Left hindlimb (tissue), 1 donor: ENCODE measurements around the gene PITPNM1.
A peak's percentile ranks its signal among the peaks of the same experiment; 100 is the strongest.
"Not testable (repeated sequence)": the region's sequence is repeated elsewhere in the genome, so short reads cannot be mapped to it uniquely, and the experiment has no call there.

Experiments
- DNase-seq: peaks from one replicate; pipeline ENCODE4 v3.0.0-alpha.2; 2018

The PITPNM1 gene

GRCh38 chr11:67504950-67505581 is at the start of gene PITPNM1:
PITPNM1 (minus strand) TSS chr11:67505363; CDS start chr11:67504180, 1,183 bp downstream.
- DNase-seq: peak; percentile 78

GRCh38 chr11:67551697-67552096 is 46.5 kb upstream of the PITPNM1 start:
- not testable (repeated sequence) for DNase-seq

DNA sequence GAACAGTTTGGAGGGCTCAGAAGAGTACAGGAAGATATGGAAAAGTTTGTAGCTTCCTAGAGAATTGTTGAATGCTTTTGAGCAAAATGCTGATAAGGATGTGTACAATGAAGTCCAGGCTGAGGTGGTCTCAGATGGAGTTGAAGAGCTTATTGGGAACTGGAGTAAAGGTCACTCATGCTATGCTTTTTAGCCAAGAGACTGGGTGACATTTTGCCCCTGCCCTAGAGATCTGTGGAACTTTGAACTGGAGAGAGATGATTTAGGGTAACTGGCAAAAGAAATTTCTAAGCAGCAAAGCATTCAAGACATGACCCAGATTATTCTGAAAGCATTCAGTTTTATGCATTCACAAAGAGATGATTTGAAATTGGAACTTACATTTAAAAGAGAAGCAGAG is 46.0 kb upstream of the PITPNM1 start:
- DNase-seq: no peak

- no peak for DNase-seq
Observed at GRCh38 chr11:67548555-67549110, 43.5 kb upstream of the PITPNM1 start.

DNA sequence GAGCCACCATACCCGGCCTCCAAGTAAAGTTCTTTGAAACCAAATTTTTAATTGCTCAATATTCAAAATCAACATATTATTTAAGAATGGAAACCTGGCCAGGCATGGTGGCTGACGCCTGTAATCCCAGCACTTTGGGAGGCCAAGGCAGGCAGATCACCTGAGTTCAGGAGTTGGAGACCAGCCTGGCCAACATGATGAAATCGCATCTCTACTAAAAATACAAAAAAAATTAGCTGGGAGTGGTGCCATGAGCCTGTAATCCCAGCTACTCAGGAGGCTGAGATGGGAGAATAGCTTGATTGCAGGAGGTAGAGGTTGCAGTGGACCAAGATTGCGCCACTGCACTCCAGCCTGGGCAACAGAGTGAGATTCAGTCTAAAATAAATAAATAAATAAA is 42.9 kb upstream of the PITPNM1 start:
- DNase-seq: not testable (repeated sequence)

DNA sequence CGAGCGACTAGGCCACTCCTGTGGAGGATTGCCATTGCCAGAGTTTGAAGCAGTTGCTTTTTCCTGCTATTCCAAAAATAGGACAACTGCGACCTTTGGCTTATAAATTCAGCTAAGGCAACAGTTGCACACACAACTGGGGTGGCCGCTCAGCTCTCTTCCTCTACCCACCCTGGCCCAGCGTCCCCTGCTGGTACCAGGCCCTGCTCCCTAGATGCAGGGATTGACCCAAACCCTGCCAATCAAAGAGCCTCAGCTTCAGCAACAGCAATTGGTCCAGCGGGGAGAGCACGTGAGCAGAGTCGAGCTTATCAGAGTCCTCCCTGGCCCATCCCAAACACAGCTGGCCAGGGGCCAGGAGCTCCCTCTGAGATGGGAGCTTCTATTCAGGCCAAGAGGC is 40.1 kb upstream of the PITPNM1 start:
- no peak for DNase-seq

DNA sequence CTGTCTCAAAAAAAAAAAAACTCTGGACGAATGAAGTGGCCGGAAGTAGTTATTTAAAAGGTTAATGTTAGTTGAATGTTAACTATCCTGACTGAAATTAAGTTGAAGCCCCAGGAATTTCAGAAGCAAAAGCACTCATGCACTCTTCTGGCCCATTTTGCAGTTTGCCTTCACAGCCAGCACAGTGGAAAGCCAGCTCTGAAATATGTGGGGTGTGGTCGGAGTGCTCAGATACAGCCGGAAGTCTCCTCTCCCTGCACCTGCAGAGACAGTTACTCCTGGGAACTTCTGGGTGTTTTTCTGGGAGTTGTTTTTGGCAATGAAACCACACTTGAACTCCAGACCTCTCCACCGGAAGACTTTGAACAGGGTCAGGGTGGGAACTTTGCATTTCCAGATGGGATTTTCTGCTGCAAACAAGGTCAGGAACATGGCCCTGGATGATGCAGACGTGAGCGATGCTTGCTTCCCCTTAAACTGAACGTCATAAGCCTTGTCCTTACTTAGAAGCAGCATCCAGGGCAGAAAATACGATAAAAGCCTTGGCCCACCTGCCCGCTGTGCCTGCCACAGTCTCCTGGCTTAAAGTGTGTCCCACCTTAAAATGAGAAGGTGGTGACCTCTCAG is 39.6 kb upstream of the PITPNM1 start:
- no peak for DNase-seq

- DNase-seq: no peak
Observed at GRCh38 chr11:67543585-67543984, 38.4 kb upstream of the PITPNM1 start.

DNA sequence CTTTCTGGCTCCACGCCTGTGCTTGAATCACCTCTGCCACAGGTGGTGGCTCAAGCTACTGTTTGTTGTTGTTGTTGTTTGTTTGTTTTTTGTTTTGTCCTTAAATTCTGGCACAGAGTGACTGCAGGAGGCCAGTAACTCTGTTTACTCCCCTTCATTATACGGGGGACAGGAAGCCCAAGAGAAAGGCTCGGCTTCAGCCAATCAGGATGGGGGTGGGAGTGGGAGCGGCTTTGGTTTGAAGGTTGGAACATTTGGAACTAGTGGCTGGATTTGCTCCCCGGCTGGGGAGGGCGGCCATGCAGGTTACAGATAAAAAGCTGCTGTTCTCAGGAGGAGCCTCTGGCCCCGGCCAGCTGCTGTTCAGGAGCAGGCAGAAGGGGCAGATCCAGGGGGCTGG is 37.8 kb upstream of the PITPNM1 start:
- DNase-seq: no peak

DNA sequence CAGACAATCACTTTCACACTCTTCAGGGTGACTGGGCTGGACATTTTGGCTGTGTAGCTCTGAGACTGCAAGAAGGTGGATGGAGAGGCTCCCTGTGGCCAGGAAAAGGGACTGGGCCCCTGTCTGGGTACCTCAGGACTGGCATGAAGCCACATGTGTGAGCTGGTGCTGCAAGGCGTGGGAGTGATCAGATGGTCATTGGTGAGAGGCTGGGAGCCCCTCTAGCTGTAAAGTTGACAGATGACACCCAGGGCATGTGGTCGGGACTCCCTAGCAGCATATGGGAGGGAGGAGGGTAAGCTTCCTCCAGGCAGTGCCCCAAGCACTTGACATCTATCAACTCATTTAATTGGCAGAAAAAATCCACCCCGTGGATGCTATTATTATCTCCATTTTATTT is 37.0 kb upstream of the PITPNM1 start:
- no peak for DNase-seq

- no peak for DNase-seq
Observed at GRCh38 chr11:67541198-67541597, 36.0 kb upstream of the PITPNM1 start.

DNA sequence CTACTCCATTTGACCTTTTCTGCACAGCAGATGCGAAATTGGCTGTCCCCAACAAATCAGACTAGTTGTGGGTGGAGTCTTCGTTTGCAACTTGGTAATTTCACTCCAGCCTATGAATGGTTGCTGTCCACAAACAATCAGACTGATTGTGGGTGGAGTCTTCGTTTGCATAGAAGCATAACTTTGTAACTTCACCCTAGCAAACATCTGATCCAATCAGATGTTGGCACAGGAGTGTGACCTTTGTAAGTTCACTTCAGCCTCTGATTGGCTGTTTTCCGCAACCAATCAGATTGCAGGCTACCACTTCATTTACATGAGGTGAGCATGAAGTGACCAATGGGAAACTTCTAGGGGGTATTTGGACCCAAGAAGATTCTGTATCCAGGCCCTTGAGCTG is 34.4 kb upstream of the PITPNM1 start:
- DNase-seq: no peak

DNA sequence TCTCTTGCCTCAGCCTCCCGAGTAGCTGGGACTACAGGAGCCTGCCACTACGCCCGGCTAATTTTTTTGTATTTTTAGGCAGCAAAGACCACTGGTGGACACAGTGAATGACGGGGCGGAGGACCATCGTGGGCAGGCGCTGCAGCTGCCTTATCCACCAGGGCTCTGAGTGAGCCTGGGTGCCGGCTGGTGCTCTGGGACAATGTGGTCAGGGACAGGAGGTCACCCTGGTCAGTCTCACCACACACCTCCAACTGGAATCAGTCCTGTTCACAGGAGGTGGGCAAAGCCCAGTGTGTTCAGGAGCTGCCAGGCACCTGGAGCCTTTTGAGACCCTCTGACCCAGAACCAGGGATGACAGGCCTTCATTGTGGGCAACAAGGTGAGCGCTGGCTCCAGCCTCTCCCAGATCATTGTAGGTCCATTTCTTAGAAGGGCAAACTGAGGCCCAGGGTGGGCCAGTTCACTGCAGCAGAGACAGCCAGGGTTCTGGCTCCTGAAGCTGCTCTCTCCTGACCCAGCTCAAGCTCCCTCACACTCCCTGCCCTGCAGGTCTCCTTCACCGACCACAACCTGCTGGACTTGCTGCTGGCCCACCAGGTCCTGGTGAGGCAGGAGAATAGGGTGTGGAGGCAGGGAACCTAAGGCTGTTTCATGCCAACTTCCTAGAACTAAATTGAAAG is 33.8 kb upstream of the PITPNM1 start:
- no peak for DNase-seq

GRCh38 chr11:67538306-67538705 is 33.1 kb upstream of the PITPNM1 start:
- no peak for DNase-seq

GRCh38 chr11:67535561-67535960 is 30.4 kb upstream of the PITPNM1 start:
- DNase-seq: no peak

GRCh38 chr11:67534070-67534679 is 29.0 kb upstream of the PITPNM1 start:
- DNase-seq: no peak

- DNase-seq: no peak
Observed at GRCh38 chr11:67532889-67533288, 27.7 kb upstream of the PITPNM1 start.

DNA sequence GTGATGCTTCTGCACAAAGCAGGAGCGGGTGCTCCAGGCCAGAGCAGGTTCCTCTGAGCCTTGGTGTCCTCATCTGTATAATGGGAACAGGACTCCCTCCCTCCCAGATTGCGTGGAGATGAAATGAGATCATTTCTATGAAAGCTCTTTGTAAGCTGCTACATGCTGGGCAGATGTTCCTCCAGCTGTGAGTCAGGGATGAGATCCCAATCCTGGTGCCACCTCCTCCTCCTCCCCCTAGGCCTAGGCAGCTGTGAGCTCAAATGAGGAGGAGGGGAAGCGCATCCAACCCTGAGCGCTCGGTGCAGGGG is 25.1 kb upstream of the PITPNM1 start:
- no peak for DNase-seq

DNA sequence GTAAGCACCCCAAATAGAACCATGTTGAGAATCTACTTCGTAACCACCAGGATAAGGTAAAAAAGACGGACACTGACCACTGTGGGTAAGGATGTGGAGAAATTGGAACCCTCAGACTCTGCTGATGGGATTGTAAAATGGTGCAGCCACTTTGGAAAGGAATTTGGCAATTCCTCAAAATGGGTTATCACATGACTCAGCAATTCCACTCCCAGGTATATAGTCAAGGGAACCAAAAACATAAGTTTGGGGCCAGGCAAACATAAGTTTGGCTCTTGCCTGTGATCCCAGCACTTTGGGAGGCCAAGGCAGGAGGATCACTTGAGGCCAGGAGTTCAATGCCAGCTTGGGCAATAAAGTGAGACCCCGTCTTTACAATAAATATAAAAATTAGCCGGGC is 23.2 kb upstream of the PITPNM1 start:
- no peak for DNase-seq

- DNase-seq: no peak
Observed at GRCh38 chr11:67525275-67525976, 20.3 kb upstream of the PITPNM1 start.

DNA sequence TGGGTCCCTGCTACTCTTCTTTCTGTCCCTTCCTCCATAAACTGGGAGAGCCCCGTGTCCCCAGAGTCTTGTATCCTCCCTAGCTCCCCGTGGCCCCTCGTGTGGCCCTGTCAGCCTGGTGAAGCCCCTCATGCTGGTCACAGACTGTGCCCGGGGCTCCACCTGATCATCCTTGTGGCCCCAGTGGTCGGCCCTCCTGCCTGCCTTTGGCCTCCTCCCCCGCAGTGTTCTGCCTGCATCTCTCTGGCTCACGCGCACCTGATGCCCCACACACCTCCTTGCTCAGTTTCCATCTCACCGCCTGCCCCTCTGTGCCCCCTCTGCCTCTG is 19.3 kb upstream of the PITPNM1 start:
- no peak for DNase-seq

DNA sequence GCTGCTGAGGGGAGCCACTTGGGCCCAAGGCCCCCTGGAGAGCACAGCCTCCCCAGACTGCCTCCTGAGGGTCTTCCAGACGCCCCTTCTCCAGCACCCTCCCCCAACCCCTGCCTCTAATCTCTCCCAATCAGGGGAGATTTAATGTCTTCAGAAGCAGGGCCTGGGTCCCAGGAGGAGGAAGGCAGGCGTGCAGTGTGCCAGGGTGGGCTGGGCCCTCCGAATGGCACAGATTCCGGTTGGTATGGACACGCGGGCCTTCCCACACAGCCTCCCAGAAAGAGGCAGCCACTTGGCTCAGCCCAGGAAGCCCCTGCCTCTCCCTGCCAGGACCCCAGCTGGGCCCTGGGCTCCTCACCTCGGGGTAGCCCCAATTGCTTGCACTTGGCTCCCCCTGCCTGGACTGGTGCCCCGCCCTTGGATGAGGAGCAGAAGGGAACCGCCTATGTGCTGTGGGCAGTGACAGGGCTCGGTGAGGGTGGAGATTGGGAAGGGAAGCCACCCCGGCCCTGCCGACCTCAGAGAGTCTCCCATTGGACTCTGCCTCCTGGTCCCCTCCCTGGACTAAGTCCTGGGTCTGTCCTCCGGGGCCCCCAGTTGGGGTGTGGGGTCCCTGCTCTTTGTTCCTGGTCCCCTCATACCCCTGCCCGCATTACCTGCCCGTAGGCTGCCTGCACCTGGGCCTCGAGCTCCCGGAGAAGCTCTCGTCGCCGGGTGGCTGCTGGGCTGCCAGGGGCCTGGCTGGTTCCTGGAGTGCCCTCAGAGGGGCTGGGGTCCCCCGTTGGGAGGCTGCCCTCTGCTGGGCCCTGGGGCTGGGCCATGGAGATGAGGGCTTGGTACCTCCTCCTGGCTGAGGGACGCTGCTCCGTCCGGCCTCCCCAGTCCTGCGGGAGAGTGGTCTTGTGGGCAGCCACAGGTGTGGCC is 18.7 kb upstream of the PITPNM1 start:
- DNase-seq: no peak
